ENCODE results near the gene FAH. TPM values are rescaled to one million over a fixed set of nuclear protein-coding genes. Genes with fewer than 3 reads are reported as not detected.

Gene FAH
- total and polyA plus RNA-seq, 2 experiments from 2014 or later = 16.3 to 20.3 TPM

DNA sequence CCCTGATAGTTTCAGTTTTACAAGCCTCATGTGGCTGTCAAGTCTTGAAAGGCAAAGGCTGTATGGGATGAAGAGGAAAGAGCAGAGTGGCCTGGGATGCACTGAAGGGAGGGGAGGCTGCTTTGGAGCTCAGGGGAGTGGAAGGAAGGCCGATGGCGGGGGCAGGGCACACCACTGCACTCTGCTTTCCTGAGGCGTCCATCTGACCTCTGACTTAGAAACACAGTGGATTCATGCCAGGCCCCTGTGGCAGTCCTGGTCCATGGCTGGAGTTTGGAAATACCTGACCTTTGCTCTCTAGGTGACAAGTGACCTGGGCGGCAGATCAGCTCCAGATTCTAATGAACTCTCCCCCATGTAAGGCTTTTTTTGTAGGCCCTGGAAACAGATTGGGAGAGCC, 19.0 kb downstream of the FAH start:
- H3K9me3 Mint-ChIP-seq = peaks cover 2% of the 10 kb centered on the region; the same call in 1 of the 3 replicates
- no peak for TF ChIP-seq POLR2AphosphoS5 (IDR thresholded peaks at IDR 0.05; ENCODE audit: low read depth)
- no peak for TF ChIP-seq JUNB (IDR thresholded peaks at IDR 0.05; ENCODE audit: unreplicated experiment)
- TF ChIP-seq ETS1 (IDR thresholded peaks at IDR 0.05) = no peak
- TF ChIP-seq NANOG (IDR thresholded peaks at IDR 0.05; ENCODE audit: borderline replicate concordance) = no peak
- TF ChIP-seq EZH2phosphoT487 (IDR thresholded peaks at IDR 0.05; ENCODE audit: unreplicated experiment) = no peak
- no peak for TF ChIP-seq ZNF331 (CRISPR knock-in tag; IDR thresholded peaks at IDR 0.05; ENCODE audit: low read depth)
- TF ChIP-seq CREB1 (CRISPR knock-in tag; IDR thresholded peaks at IDR 0.05; ENCODE audit: low read depth) = no peak
- no peak for TF ChIP-seq CTCF (conservative IDR thresholded peaks at IDR 0.05; ENCODE audit: low read depth in 2 of 2)
- ATAC-seq = no peak
- Histone ChIP-seq H3K79me2 (replicated peaks; ENCODE audit: insufficient read depth) (no peaks in the 10 kb centered on the region), H4K20me1 (replicated peaks; ENCODE audit: insufficient read depth) (no peaks in the 10 kb centered on the region; the same call in 1 of the 2 replicates), H3K27ac (ENCODE audit: low read depth) (no peak overlapping the region), H3F3A (replicated peaks; ENCODE audit: low read depth) (no peaks in the 10 kb centered on the region), H3K4me1 (ENCODE audit: insufficient read depth) (no peaks in the 10 kb centered on the region), H3K27me3 (ENCODE audit: insufficient read depth) (no peaks in the 10 kb centered on the region), H3K36me3 (ENCODE audit: insufficient read depth) (no peaks in the 10 kb centered on the region), H3K4me3 (no peak overlapping the region), H3K4me2 (no peak overlapping the region), H2AFZ (no peak overlapping the region), H3K9me2 (ENCODE audit: insufficient read depth) (no peaks in the 10 kb centered on the region)
- peaks cover 32% of the 10 kb centered on the region for H3K36me3 Mint-ChIP-seq (ENCODE audit: low read depth)
- no peak overlapping the region for H3K4me3 Mint-ChIP-seq
- peaks cover 3% of the 10 kb centered on the region for H3K27me3 Mint-ChIP-seq (ENCODE audit: insufficient read depth, low read depth, poor library complexity)
- H3K4me1 Mint-ChIP-seq = no peaks in the 10 kb centered on the region; the same call in 2 of the 3 replicates
- DNase-seq (ENCODE audit: low spot score) = no peak
- H3K27ac Mint-ChIP-seq = no peak overlapping the region

DNA sequence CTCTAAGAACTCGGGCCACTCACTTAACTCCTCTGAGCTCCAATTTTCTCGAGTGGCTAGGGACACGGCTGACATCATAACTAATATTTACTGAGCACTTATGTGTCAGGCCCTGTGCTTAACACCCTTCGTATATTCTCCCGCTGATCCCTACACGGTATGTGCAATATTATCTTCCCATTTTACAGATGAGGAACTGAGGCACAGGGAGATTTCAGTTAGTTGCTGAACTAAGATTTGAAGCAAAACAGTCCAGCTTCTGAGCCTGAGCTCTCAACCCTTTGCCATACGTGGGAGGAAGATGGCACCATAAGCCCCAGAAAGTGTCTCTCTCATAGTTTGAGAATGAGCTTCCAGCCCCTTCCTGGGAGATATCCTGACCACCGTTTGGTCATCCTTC, 19.6 kb downstream of the FAH start:
- no peak for DNase-seq (ENCODE audit: low spot score)
- Mint-ChIP-seq H3K27ac (no peak overlapping the region), H3K27me3 (ENCODE audit: insufficient read depth, low read depth, poor library complexity) (peaks cover 3% of the 10 kb centered on the region), H3K4me3 (no peak overlapping the region), H3K36me3 (ENCODE audit: low read depth) (peaks cover 38% of the 10 kb centered on the region), H3K4me1 (no peaks in the 10 kb centered on the region; the same call in 2 of the 3 replicates), H3K9me3 (peaks cover 2% of the 10 kb centered on the region; the same call in 1 of the 3 replicates)
- H4K20me1 ChIP-seq (replicated peaks; ENCODE audit: insufficient read depth) = no peaks in the 10 kb centered on the region; the same call in 1 of the 2 replicates
- H3K9me2 ChIP-seq (ENCODE audit: insufficient read depth) = no peaks in the 10 kb centered on the region
- H3K79me2 ChIP-seq (replicated peaks; ENCODE audit: insufficient read depth) = no peaks in the 10 kb centered on the region
- H3K27ac ChIP-seq (ENCODE audit: low read depth) = no peak overlapping the region
- H3K4me2 ChIP-seq = no peak overlapping the region
- no peak overlapping the region for H3K4me3 ChIP-seq
- no peaks in the 10 kb centered on the region for H3F3A ChIP-seq (replicated peaks; ENCODE audit: low read depth)
- ATAC-seq = no peak
- no peaks in the 10 kb centered on the region for H3K4me1 ChIP-seq (ENCODE audit: insufficient read depth)
- H3K27me3 ChIP-seq (ENCODE audit: insufficient read depth) = no peaks in the 10 kb centered on the region
- H2AFZ ChIP-seq = no peak overlapping the region
- no peaks in the 10 kb centered on the region for H3K36me3 ChIP-seq (ENCODE audit: insufficient read depth)
- TF ChIP-seq ETS1 (IDR thresholded peaks at IDR 0.05) = no peak
- no peak for TF ChIP-seq REST (IDR thresholded peaks at IDR 0.05; ENCODE audit: unreplicated experiment)
- no peak for TF ChIP-seq CREB1 (CRISPR knock-in tag; IDR thresholded peaks at IDR 0.05; ENCODE audit: low read depth)
- no peak for TF ChIP-seq JUNB (IDR thresholded peaks at IDR 0.05; ENCODE audit: unreplicated experiment)
- TF ChIP-seq STAT1 (IDR thresholded peaks at IDR 0.05; ENCODE audit: unreplicated experiment) = no peak
- no peak for TF ChIP-seq ZNF114 (CRISPR knock-in tag; IDR thresholded peaks at IDR 0.05)
